Measurements from ENCODE around the gene LINC01488.

The LINC01488 gene

DNA sequence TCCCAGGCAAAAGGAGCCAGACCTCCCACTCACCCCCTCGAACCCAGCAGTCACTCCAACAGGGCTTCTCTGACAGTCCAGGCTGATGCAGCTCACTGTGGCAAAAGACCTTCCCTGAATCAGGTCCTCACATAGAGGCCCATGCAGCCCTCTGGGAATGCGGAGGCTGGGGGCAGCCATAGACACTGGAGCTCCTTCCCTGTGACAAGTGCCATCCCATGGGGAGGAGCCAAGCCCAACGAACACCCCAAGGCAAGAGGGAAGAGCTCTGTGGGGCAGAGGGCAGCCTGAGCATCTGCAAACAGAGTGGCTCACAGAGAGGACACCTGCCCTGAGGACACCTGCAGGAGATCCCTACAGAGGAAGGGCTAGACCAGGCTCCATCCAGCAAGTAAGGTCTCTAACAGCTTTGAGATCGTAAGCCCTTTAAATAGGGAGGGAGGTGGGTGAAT, at the start of gene LINC01488:
TSS of gene LINC01488 (plus strand) at position 271 of the 452 bp plus-strand sequence.
- DNase-seq (ENCODE audit: low read depth): no peak

DNA sequence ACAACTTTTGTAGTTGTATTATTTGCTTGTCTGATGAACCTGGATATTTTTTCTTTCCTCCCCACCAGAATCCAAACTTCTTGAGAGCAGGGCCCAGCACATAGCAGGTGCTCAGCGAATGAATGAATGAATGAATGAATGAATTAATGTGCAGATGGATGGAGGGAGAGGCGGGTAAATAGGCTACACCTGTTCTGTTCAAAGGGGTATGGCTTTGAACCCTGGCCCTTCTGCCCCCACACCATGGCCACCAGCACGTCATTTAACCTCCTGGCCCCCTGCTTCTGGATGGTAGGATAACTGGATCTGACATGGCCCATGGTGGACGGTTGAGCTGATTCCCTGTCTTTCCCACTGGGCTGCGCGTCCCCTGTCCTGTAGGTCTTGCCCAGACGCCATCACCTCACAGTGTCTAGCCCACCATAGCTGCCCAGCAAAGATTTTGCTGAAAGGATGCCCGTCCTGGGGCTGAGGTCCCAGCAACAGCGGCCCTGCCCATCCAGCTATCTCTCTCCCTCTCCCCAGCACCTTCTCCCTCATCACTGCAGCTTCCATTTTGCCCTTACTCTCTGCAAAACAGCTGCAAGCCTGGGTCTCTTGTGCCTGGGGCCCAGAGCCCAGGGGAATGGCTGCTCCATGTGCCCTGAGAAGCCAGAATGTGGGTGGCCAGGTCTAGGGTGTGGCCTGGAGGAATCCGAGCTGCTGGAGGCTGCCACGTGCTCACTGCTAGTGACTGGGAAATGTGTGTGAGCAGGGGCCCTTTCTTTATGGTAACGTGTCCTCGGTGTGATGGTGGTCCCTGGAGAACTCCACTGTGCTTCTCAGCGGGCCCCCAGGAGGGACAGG, 49.3 kb upstream of the LINC01488 start:
- no peak for DNase-seq (ENCODE audit: low read depth)

DNA sequence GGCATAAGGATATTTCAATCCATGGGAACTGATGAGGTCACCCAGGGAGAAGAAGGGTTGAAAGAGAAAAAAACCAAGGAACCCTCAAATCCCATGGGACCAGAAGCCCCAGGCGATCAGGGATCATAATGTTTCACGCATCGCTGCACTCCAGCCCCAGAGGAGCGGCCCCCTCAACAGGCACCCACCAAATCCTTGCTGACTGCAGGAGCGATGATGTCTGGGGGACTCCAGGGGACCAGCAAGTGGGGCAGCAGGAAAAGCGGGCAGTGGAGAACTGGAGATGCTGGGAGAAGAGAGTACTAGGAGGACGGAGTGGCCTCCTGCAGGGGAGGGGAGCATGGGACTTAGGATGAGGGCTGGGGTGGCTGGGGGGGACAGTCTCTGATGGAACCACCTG, 47.7 kb upstream of the LINC01488 start:
- no peak for DNase-seq (ENCODE audit: low read depth)

DNA sequence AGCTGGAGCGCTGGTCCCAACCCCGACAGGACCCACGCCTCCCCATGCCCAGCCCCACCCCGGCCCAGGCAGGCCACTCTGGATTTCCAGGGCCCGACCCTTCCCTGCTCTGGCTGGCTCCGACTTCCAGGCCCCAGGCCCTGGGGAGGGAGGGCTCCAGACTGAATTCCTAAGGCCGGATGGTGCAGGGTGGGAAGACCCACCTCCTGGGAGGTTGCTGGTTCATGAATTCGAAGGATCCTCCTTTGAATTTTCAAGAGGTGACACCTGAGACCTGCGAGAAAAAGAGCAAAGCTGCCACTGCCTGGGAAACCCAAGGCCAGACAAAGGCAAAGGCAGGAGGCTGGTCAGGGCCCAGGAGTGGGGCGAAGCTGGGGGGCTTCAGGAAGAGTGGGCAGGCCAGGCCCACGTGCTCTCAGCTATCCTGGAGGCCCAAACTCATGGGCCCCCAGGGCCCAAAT, 47.0 kb upstream of the LINC01488 start:
- no peak for DNase-seq (ENCODE audit: low read depth)

DNA sequence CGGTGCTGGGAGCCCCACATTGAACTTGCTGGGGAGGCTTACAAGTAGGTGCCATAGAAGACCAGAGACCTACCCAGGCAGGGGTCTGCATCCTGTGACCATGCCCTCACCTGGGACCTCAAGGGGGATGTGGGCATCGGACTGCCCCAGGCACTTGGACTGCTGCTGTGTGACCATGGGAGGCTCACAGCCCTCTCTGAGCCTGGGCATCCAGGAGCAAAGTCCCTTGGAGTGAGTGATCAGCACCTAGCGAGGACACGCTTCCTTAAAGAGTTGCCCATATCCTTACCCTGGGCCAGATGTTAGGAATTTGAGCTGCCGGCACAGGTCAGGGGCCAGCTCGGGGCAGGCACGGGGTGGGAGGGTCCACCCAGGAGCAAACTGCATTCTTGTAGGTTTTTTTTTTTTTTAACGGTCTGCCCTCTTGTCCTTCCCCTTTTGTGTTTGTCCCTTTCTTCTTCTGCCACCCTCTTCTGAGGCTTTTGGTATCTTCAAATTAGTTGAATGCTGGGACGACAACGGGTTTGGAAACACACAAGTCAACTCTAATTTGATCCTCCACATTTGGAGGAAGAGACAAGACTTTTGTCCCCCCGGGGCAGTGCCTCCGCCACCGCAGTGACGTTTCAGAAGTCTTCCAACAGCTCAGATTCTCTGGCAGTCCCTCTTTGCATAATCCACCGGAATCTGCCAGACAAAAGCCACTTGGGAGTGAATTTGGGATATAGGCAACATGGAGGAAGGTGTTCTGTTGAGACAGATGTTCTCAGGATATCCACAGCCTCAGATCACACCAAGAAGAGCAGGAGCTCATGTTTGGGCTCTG, 46.1 kb upstream of the LINC01488 start:
- no peak for DNase-seq (ENCODE audit: low read depth)

DNA sequence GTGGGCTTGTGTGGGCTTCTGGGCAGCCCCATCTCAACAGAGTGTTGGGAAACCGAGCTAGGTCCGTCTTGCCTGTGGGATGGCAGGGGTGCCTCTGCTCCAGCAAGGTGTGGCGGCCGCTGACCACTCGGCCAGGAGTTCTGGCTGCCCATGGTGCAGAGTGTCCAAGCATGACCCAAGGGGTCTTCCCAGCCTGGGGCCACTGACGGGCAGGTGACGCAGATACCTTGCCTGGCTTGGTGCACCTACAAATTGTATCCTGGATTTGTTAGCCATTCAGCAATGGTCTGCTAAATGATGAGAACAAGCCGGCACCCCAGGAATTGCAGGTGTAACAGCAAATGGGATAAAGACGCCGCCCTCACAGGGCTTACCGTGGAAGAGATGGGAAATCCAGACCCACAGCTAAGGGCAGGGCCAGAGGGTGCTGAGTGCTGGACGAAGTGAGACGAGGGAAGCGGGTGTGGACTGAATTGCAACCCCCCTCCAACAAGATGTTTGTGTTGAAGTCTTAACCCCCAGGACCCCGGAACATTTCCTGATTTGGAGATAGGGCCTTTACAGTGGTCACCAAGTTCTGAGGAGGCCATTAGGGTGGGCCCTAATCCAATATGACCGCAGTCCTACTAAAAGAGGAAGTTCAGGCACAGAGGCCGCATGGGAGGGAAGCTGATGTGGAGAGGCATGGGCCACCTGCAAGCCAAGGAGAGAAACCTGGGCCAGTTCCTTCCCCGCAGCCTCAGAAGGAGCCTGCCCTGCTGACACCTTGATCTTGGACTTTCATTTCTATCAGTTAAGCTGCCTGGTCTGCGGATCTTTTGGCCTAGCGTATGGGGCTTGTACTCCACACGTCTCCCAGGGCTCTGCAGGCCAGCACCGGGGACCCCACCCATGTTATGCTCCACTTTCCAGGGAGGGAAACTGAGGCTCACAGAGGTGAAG, 45.2 kb upstream of the LINC01488 start:
- DNase-seq (ENCODE audit: low read depth): no peak

DNA sequence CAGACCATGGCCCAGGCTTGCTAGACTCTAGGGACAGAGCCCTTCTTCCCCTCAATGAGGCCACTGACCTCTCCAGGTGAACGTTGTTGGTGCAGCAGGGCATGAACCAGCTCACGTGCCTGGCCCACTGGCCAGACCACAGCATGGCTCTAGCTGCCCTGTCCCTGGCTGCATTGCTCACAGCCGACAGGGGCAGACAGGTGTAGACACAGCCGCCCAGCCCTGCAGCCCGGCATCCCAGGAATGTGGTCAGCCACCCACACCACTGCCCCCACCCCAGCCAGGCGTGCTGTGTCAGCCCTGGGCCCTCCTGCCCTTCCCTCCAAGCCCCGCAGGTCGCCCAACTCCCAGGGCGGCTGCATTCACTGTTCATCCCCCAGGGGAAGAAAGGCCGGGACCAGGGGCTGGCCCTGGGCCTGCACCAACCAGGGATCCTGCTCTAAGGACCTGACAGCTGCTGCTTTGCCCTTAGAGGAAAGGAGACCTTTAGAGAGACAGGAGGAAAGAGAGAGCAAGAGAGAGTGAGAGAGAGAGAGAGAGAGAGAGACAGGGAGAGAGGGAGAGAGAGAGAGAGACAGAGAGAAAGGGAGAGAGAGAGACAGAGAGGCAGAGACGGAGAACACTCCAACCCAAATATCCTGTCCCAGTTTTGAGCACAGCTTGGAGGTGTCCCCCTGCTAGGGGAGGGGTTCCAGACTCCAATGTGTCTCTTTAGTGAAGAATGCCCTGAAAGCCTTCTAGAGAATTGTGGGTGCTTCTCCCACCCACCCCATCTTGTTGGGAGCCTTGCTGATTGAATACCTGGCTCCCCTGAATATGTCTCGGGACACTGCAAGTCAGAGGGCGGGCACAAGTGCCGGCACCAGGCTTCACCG, 44.2 kb upstream of the LINC01488 start:
- DNase-seq (ENCODE audit: low read depth): no peak

DNA sequence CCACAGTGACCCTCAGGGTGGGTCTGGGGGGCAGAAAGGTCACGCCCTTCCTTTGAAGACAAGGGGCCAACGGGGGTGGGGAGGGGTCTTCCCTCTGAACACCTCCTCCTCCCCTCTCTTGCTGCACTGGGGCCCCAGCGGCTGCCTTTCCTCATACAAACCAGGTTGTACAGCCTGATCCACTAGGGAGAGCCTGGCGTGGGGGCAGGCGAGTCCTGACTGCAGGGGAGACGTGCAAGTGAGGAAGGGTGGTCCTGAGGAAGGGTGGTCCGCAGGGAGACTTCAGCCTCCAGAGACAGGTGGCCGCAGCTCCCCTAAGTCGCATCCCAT, 43.6 kb upstream of the LINC01488 start:
- no peak for DNase-seq (ENCODE audit: low read depth)

DNA sequence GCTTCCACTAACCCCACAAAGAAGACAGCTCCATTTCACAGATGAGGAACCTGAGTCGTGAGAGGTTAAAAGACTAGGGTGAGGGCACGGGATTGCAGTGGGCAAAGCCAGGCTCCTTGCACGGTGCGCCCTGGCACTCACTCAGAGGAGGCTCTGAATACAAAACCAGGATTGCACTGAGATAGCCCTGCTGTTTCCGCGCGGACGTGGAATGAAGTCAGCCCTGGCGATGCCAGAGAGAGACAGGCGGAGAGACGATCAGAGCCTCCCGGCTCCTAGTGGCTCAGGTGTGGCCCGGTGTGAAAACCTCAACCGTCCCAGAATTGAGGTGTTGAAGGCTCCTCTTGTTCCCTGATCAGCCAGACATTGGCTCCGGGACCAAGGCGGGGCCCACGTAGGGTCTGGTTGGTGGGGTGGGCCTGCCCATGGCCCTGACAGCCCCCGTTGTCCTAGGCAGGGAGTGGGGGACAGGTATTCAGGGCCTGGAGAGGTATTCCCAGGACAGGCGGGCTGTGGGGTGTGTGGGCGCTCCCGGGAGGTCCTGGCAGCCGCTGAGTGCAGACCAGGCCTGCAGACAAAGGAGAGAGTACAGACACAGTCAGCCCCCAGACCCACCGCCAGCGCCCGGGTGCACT, 43.1 kb upstream of the LINC01488 start:
- no peak for DNase-seq (ENCODE audit: low read depth)

DNA sequence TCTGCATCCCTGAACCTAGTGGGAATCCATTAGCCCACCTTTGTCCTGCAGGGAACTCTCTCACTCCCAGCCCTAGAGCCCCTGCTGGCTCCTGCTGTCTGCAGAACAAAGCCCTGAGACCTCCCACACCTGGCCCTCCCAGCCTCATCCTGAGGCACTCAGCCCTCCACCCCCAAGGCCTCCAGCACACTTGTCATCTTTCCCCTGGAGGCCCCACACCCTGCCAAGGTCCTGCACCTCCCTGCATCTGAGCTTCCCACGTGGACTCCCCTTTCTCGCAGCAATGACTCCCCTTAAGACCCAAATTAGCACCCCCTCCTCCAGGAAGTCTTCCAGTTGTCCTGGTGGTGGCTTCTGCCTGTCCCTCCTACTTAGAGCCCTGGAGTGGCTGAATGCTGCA, 42.3 kb upstream of the LINC01488 start:
- DNase-seq (ENCODE audit: low read depth): no peak

DNA sequence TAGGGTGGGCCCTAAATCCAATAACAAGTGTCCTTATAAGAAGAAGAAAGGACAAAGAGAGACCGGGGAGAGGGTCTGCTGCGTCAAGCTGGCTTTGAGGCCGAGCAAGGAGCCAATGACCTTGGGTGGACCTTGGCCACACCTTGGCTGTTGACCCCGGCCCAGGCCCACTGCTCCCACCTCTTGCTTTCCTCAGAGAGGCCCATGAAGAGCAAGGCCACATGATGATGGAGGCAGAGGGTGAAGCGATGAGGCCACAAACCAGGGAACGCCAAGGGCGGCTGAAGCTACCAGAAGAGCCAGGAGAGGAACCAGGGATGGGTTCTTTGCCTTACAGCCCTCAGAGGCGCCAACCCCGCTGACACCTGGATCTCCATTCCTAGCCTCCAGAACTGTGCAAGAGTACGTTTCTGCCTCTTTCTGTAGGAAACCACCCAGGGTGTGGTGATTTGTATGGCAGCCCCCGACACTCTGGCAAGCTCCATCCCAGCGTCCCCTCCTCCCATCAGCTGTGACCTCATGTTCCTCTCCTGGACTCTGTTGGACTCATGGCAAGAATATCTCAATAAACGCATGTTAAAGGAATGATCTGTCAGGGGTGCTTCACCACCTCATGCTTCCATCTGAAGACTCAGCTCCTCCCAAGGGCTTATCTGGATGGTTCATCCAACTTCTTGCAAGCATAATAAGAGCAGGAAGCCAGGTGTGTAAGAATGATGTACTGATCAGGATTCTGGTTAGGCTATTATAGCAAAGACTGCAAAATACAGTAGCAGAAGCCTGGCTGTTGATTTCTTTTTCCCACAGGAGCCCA, 41.6 kb upstream of the LINC01488 start:
- no peak for DNase-seq (ENCODE audit: low read depth)

DNA sequence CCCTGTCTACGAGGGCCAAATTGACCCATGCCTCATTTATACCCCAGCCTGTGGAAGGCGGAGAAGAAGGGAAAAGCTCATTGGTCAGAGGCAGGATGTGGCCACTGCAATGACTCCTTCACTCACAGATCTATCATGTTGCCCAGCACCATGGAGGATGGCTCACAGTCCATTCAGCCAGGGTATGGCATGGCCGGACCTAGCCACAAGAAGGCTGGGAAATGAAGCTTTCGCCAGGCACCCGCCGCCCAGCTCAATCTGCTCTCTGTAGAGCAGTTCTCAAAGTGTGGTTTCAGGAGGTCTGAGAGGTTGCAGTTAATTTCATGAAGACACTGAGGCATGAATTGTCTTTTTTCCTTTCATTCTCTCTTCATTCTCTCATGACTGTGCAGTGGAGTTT, 40.6 kb upstream of the LINC01488 start:
- DNase-seq (ENCODE audit: low read depth): no peak

DNA sequence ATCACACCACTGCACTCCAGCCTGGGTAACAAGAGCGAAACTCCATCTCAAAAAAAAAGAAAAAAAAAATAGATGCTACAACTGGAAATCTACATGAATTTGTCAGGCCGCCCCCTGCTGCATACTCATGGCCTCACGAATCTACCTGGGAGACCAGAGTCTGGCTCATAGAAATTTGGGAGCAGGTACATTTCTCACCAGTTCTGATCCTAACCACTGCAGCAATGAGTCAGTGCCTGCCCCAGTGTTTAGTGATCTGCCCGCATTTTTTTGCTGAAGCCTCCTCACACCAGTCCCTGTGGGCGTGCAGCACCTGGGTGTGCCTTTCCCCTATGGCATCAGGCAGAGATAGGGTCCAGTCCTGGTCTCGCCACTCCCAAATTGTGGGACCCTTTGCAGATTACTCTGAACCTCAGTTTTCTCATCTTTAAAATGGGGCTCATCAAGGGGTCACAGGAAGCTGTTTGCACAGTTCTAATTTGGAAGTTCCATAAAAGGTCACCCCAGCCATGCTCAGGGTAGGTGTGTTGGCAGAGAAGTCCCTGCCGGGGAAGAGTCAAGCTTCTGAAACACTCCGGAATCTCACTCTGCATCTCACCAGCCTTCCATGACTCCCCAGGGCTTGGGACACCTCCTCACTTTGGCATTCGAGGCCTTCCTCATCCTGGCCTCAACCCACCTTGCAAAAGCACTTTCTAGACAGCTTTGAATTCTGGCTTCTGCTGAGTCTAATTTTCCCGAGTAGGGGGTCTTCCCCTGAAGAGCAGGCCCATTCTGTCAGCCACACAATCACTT, 39.3 kb upstream of the LINC01488 start:
- DNase-seq (ENCODE audit: low read depth): no peak

DNA sequence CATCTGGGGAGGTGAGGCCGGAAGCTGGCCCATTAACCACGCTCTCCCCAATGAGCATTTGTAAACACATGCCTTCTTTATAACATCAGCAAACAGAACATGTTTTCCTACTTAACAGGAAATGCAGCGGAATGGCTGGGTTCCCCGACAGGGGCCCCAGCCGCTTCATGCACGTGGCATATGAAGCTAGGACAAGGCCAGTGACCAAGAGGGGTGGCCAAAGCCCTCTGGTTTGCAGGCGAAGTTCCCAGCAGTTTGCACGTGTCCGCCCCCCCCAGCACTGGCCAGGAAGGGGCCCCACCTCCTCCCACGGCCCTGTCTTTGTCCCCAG, 38.7 kb upstream of the LINC01488 start:
- DNase-seq (ENCODE audit: low read depth): no peak

DNA sequence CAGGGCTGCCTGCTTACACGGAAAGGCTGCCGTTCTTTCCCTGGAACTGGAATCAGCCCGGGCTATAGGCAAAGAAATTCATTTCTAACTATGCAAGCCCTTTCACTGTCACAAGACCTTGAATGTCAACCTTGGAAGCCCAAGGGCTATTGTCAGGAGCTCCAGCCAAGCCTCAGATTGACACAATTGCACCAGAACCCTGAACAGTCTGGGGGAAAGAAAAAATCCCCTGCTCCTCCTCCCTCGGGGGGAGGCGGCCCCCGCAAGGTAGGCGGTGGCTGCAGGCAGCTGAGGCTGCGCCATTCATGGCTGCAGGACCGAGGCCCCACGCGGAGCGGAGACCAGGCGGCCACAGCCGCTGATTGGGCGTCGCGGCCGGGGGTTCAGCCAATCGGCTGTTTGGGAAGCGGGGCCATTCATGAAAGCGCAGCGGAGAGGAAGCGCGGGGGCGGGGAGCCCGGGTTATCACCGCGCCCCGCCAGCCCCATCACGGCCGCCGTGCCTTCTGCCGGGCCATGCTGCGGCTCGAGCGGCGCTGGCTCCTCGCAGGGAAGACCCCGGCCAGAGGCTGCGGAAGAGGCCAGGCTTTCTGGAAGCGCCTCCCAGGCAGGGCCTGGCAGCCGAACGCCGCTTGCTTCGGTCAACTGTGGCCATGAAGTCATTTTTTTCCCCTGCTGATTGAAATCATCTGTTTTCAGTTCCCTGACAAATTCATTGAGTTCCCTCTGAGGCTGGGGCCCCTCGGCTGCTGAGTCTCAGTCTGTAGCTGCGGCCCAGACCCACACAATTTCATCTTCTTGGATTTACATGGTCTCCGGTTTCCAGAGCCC, 38.1 kb upstream of the LINC01488 start:
- peak; percentile 32 for DNase-seq (ENCODE audit: low read depth)

DNA sequence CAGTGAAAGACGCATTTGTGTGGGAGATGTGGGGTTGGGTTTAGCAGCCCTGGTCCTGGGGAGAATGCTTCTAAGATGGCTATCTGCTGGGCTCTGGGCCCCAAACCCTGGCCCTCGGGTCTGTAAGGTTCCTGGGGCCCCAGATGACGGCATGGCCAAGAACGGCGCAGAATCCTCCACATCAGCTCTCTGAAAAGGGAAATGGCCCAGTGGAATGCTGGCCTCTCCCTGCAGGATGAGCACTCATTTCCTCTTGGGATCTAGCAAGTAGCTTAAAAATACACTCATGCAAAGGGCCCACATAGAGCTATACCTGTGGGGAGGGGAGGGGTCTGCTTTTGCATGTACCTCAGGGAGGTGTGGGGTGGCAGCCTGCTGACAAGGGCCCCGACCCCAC, 37.5 kb upstream of the LINC01488 start:
- DNase-seq (ENCODE audit: low read depth): no peak

DNA sequence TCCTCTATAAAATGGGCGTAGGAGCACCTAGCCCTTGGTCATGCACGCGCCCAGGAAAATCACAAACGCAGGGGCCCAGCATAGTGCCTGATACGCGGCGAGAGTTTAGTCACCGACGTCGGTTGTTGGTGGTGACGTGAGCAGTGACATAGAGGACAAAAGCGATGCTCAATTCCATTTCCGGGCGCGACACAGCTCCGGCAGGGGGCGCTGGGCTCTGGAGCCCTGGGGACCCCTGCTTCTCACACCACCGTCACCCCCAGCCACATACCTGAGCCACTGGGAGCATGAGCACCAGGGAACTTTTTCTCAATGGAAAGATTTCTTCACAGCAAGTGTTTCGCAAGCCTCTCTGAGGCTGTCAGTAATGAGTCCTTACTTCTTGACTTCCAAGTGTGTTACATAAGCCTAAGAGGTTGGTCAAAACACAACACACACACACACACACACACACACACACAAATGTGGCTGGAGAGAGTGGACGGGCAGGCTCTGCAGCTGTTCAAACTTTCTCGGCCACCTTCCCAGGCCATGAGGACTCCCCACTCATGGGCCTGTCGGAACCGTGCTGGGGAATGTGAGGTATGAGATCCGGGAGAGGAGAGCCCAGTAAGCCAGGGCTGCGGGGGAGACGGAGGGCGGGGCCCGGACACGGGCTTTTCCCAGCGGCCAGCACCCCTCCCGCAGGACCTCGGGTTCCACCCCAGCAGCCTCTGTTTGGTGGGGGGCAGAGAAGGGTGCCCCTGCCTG, 36.9 kb upstream of the LINC01488 start:
- DNase-seq (ENCODE audit: low read depth): no peak

DNA sequence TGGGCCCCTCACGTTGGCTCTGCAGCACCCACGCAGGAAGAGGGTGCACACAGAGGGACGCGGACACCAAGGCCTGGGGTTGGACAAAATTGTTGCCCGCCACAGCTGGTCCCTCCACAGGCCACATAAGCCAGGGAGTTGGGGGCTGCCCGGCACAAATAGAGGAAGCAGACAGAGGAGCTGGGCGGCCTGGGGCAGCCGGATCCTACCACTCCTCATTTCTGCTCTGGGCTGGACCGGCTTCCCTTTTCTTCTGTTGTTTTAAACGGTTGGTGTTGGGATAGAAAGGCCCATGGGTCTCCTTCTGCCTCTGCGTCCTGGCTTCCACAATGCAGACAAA, 36.4 kb upstream of the LINC01488 start:
- DNase-seq (ENCODE audit: low read depth): no peak

Data from stimulated activated CD8-positive, alpha-beta memory T cell treated with anti-CD3 and anti-CD28 coated beads, Interleukin-12 subunit alpha, Interleukin-12 subunit beta, amount 100 ng/mL, for 1 hour (primary cell).